Stimulated activated CD4-positive, alpha-beta T cell treated with anti-CD3 and anti-CD28 coated beads, Interleukin-2, amount 100 ng/mL, for 48 hours (primary cell): ENCODE results near the gene CD1E.
"Not testable (repeated sequence)": the region's sequence is repeated elsewhere in the genome, so short reads cannot be mapped to it uniquely, and the experiment has no call there.

Experiments
- DNase-seq, 2 donors: peaks; one replicate each; pipeline ENCODE4 v3.0.0-alpha.2; 2020

CD1E gene

DNA sequence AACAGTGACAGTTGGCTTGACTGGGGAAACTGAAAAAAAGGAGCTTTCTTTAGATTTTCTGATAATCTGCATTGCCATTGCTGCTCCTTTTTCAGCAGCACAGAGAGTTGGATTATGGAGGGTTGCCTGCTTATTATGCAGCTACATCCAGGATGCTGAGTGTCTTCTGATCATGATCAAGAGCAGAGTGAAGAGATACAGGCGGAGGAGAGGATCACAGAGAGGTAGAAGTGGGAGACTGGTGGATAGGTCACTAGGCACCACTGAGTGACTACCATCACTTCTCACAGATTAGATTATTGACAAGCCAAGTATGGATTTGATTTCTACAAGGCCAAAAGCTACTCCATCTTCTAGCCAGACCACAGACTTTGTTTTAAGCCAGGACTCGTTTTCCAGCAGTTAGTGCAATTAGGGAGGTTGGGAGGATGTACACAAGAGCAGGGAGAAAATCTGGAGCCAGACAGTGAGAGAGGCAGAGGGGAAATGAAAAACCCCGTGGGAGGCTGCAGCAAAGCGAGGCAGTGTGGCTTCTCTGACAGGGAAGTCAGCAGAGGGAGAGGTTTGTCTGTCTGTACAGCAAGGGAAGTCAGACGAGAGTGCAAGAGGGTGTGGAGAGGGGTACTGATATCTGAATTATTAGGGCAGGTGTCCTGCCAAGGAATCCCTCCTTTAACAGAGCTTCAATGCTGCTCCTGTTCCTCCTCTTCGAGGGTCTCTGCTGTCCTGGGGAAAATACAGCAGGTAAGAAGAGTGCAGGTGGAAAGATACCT, at the start of gene CD1E:
Gene CD1E (plus strand): TSS at position 592 of the 773 bp plus-strand sequence. CDS start 95 bp downstream, at position 687.
- no peak for DNase-seq

DNA sequence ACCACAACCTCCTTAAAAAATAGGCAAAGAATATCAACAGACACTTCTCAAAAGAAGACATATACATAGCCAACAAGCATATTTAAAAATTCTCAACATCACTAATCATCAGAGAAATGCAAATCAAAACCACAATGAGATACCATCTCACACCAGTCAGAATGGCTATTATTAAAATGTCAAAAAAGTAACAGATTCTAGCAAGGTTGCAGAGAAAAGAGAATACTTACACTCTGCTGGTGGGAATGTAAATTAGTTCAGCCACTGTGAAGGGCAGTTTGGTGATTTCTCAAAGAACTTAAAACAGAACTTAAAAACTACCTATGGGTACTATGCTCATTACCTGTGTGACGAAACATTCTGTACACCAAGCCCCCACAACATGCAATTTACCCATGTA, 43.1 kb upstream of the CD1E start:
- no peak for DNase-seq

DNA sequence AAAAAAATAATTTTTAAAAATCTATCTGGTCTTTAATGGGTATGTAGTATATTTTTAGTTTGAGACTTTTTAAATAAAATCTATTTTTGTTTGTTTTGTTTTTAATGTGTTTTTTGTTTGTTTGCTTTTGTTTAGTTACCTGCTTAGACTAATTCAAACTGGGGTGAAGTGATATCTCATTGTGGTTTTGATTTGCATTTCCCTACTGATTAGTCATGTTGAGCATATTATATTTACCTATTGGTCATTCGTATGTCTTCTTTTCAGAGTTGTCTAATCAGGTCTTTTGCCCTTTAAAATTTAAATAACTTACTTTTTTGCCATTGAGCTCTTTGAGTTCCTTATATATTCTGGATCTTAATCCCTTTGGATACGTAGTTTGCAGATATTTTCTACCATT, 42.6 kb upstream of the CD1E start:
- DNase-seq, result no peak

DNA sequence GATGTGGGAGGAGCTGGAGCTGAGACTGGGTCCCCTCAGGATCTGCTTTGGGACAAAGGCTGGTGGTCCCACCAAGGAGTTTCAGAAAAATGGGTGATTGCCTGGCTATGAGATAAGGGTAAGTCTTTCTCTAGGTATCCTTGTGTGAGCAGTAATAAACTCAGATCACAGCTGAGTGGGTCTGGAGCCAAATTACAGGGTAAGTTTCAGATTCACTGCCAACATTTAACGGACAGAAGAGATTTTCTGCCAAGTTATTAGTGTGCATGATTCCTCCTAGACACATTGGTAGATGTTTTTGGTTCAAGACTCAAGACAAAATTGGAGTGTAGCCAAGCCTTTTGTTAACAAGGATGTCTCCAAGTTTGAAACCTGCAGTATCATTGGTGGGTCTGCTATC, 29.8 kb upstream of the CD1E start:
- no peak for DNase-seq

- DNase-seq, result no peak
Observed at GRCh38 chr1:158324395-158324794, 29.3 kb upstream of the CD1E start.

GRCh38 chr1:158327481-158327880, 26.2 kb upstream of the CD1E start:
- no peak for DNase-seq

- DNase-seq, result no peak
Observed at GRCh38 chr1:158328426-158328825, 25.3 kb upstream of the CD1E start.

DNA sequence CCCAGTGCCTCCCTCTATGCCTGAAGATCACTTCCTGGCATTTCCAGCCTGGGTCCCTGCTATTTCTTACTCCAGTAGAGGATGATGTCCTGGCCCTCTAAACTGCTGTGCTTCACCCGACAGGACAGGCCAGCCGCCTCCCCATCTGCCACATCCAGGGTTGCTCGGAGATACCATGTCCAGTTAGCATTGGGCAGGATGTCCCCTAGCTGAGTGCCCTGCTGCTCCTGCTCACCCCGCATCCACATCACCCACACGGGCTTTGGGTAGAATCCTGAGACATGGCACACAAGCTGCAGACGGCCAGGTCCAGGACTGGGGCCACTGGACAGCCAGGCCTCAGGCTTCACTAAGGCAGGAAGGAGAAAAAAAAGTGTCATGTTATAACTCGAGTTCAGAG, 24.4 kb upstream of the CD1E start:
- no peak for DNase-seq

DNA sequence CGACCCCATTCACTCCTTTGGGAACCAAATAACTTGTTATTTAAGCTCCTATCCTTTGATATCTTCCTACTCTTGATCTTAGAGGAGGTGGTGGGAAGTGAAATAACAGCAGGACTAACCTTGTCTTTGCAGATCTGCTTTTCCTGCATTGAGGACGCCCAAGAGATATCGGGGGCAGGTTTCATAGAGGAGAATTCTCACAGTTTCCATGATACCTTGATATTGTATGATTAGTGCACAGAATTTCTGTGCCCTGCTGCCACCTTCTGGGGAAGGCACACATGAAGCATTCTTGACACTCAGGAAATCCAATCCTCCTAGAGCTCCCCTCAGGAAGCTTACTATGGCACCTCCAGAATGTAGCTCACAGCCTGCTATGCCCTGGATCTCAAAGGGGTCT, 24.0 kb upstream of the CD1E start:
- peak in 1 of 2 donors; percentile 3 for DNase-seq

DNA sequence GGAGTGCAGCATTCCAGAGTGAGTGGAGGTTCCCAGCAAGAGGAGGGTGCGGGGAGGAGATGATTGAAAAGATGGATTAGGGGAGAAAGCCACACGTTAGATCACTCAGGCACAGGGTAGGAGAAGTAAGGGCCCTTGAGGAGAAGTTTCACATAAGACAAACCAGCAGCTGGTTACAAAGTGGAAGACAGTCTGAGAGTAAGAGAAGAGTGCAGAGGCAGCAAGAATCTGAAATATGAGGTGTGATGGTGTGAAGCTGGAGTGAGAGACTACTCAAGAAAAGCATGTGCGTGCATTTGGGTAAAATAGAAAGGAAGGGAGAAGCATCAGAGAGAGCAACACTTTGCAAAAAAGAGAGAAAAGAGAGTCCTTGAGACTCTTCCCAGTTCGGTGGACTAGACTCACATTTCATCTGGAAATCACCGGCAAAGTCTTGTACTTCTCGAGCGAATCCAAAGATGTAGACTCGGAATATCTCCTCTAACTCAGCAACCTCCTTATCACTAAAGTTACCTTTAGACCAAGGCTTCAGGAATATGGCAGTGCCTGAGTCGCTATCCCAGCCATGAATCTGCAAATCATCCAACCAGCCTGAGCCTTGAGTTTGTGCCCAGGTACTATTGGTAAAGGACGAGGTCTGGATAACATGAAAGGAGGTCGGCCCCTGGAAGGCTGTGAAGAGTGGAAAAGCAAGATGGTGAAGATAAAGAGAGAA, 23.1 kb upstream of the CD1E start:
- no peak for DNase-seq

GRCh38 chr1:158331106-158331425, 22.6 kb upstream of the CD1E start:
- no peak for DNase-seq

DNA sequence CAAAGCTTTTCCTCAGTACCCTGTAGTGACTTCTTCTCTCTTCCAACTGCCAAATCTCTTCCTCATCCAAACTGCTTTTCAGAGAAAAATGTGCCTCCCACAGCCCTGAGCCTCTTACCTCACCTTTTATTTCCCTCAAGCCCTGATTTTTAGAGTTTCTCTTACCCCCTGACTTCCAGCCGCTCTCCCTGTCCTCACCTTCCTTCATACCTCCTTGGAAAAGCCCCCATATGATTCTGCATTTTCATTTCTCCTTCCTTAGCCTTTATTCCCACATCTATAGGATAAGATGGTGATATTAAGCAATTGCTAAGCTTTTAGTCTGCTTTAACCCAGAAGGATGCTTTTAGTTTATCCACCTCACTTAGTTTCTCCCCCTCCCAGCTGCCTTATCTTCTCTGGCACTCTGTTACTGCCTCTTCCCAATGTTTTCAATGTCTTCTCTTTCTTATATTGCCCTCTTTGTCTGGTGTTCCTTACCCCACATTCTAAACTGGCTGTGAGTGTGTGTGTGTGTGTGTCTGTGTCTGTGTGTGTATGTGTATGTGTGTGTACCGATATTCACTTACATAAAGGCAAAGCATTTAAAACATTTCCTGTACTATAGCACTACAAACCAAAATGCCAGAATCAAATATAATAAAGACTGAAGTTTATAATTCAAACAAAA, 22.1 kb upstream of the CD1E start, which contains the start of gene CD1B:
Gene CD1B (minus strand): TSS at position 51 of the 670 bp plus-strand sequence. CDS start 108 bp downstream, outside the sequence.
- no peak for DNase-seq

DNA sequence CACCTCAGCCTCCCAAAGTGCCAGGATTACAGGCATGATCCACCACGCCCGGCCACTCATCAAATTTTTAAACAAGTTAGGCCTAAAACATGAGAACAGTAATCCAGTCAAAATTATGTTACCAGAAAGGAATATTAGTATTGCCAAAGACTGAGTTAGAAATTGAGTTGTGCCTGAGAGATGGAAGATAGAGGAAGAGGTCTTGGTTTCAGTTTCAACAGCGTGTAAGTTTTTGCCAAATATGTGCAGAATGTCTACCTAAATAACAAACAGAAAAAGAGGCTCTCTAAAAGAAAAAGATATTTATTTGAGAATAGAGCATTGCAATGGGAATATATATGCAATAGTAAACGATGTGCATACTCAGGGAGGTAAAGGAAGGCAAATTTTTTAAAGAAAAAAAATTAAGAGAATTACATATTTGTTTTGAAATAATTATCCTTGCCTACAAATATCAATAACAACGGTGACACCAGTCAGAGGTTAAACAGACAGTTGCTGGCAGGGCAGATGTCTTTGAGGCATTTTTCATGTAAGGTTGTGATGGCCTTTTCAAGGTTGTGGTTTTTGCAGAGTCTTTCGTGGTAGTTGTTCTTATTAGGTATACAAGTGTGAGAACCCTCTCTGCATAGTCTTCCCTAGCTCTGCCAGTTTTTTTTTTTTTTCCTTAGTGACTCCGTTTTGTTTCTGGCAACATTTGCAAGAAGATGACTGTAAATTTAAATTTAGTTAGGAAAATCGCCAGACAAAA, 20.1 kb upstream of the CD1E start:
- DNase-seq, result no peak

DNA sequence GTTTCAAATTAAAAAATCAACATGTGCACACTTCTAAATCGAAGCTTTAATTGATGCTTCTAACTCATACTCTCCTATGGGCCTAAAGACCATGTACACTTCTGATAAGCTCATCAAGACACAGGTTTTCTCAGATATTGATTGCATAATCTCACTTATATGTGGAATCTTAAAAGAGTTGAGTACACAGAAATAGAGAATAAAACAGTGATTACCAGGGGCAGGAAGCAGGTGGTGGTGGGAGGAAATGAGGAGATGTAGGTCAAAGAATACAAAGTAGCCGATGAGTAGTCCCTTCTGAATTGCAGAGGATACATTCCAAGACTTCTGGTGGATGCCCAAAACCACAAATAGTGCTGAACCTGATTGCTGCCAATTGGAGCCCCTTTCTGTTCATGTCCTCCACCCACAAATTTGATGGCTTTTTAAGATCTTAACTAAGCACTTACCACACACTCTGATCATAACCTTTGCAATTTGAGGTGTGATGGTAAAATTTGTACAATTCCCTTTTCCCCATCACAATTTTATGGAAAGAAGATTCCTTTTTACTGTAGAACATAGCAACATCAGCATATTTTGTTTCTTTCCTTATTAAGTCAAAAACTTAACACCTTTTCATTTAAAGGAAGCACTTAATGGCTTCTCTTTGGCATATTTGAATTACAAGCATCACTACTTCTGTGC, 19.0 kb upstream of the CD1E start:
- DNase-seq, result no peak

GRCh38 chr1:158335213-158335532, 18.5 kb upstream of the CD1E start:
- DNase-seq, result no peak

GRCh38 chr1:158336413-158336812, 17.3 kb upstream of the CD1E start:
- not testable (repeated sequence) for DNase-seq

DNA sequence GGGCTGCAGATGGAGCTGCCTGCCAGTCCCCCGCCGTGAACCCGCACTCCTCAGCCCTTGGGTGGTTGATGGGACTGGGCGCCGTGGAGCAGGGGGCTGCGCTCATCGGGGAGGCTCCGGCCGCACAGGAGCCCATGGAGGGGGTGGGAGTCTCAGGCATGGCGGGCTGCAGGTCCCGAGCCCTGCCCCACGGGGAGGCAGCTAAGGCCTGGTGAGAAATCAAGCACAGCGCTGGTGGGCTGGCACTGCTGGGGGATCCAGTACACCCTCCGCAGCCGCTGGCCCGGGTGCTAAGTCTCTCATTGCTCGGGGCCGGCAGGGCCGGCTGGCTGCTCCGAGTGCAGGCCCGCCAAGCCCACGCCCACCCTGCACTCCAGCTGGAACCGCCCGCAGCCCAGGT, 4.7 kb upstream of the CD1E start:
- not testable (repeated sequence) for DNase-seq

GRCh38 chr1:158354255-158354654, 561 bp downstream of the CD1E start:
- DNase-seq, result no peak

GRCh38 chr1:158355773-158356285, 2.1 kb downstream of the CD1E start:
- DNase-seq, result no peak

DNA sequence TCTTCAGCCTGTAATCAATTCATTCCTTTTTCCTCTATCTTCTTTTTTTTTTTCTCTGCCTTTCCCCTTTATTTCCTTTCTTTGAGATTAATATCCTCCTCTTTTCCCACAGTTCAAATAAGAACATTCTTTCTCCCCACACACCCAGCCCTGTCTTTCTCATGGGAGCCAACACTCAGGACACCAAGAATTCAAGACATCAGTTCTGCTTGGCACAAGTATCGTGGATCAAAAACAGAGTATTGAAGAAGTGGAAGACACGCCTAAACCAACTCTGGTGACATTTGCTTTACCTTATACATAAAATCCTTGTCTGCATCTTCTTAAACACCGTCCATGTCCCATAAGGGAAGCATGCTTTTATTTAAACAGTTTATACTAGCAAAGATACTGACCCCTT, 2.9 kb downstream of the CD1E start:
- DNase-seq, result no peak

GRCh38 chr1:158357441-158357840, 3.7 kb downstream of the CD1E start:
- no peak for DNase-seq

DNA sequence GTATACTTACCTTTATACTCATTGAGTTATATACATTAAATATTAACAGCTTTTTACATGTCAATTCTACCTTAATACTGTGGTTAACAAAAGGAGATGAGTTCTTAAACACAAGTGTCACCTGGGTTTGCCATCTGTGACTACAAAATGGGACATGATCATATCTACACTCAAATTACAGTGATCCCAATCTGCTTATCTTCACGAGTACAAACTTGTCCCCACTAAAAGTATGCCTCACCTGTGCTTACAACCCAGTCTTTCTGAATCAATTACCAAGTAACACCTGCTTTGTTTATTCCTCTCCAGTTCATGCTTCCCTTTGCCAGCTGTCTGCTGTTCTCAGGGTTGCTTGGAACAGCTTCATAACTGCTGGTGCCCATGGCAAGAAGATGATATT, 8.8 kb downstream of the CD1E start:
- DNase-seq, result no peak

- DNase-seq, result no peak
Observed at GRCh38 chr1:158362941-158363340, 9.2 kb downstream of the CD1E start.
